GM13977 (cell line): ENCODE data around the gene TYSND1.
"Not testable (repeated sequence)": the region's sequence is repeated elsewhere in the genome, so short reads cannot be mapped to it uniquely, and the experiment has no call there.

Experiments
- DNase-seq: peaks from one replicate; pipeline ENCODE4 v3.0.0; 2012; ENCODE audit warnings: low spot score
- in situ Hi-C: fragments of 300-500 bp; cut with MboI; formaldehyde crosslinking; loops from one replicate; pipeline ENCODE4 v1.12.0; 2022; ENCODE audit warnings: low sequenced_read_pairs, low pct_unique_long_range_greater_than_20kb, mixed read lengths, inconsistent platforms; ENCODE audit not compliant: unreplicated experiment
- TF ChIP-seq, protein P1 (sequence below): IDR thresholded peaks from 2 replicates; pipeline ENCODE4 v1.5.1; 2012; ENCODE audit warnings: mild to moderate bottlenecking, control low read depth; ENCODE audit not compliant: insufficient read depth; ENCODE audit errors: extremely low read depth, missing control alignments

Gene TYSND1

GRCh38 chr10:70125918-70126552 lies 20.5 kb downstream of the TYSND1 start:
- TF ChIP-seq, protein P1, sequence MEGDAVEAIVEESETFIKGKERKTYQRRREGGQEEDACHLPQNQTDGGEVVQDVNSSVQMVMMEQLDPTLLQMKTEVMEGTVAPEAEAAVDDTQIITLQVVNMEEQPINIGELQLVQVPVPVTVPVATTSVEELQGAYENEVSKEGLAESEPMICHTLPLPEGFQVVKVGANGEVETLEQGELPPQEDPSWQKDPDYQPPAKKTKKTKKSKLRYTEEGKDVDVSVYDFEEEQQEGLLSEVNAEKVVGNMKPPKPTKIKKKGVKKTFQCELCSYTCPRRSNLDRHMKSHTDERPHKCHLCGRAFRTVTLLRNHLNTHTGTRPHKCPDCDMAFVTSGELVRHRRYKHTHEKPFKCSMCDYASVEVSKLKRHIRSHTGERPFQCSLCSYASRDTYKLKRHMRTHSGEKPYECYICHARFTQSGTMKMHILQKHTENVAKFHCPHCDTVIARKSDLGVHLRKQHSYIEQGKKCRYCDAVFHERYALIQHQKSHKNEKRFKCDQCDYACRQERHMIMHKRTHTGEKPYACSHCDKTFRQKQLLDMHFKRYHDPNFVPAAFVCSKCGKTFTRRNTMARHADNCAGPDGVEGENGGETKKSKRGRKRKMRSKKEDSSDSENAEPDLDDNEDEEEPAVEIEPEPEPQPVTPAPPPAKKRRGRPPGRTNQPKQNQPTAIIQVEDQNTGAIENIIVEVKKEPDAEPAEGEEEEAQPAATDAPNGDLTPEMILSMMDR: no peak
- no peak for DNase-seq
- in situ Hi-C loops: no loop called here

GRCh38 chr10:70124918-70125317 lies 21.6 kb downstream of the TYSND1 start:
- in situ Hi-C loops: no loop called here
- TF ChIP-seq, protein P1: no peak
- DNase-seq: no peak

GRCh38 chr10:70124415-70124814 lies 22.1 kb downstream of the TYSND1 start:
- in situ Hi-C loops: no loop called here
- TF ChIP-seq, protein P1: no peak
- no peak for DNase-seq

DNA sequence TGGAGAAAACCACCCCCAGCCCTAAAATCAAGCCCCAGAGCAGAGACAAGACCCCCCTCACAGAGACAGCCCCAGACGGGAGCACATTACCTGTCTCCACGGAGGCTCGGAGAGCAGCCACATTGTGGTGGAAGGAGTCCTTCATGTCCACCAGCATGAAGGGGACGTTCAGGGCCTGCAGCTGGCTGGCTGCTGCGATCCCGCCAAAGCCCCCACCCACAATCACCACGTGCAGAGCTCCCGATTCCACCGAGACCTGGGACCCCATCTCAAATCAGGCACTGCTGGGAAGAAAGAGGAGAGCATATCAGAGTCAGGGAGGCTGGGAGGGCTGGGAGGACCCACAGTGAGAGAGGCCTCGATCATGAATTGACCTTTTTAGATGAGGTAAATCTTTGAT lies 22.7 kb downstream of the TYSND1 start:
- DNase-seq: no peak
- TF ChIP-seq, protein P1: no peak
- in situ Hi-C loops: no loop called here

GRCh38 chr10:70123166-70123565 lies 23.3 kb downstream of the TYSND1 start:
- in situ Hi-C loops: not testable (repeated sequence)

GRCh38 chr10:70122742-70123141 lies 23.8 kb downstream of the TYSND1 start:
- DNase-seq: no peak
- TF ChIP-seq, protein P1: no peak
- in situ Hi-C loops: no loop called here

More at GRCh38 chr10:70123166-70123565, 23.3 kb downstream of the TYSND1 start:
- not testable (repeated sequence) for DNase-seq

GRCh38 chr10:70121281-70121949 lies 25.1 kb downstream of the TYSND1 start:
- TF ChIP-seq, protein P1: no peak
- DNase-seq: no peak
- in situ Hi-C loops: no loop called here
